Measurements from ENCODE around the gene P4HB.

Gene P4HB

GRCh38 chr17:81898029-81898866 is 37.9 kb upstream of the P4HB start:
- FAIRE-seq (no peak), DNase-seq (ENCODE audit: insufficient read length, low spot score) (no peak)

GRCh38 chr17:81895400-81895799 is 35.1 kb upstream of the P4HB start:
- FAIRE-seq = no peak
- DNase-seq (ENCODE audit: insufficient read length, low spot score) = no peak

GRCh38 chr17:81891303-81891552 is 30.9 kb upstream of the P4HB start:
- no peak for DNase-seq (ENCODE audit: insufficient read length, low spot score)
- FAIRE-seq = no peak

- DNase-seq (ENCODE audit: insufficient read length, low spot score) (no peak), FAIRE-seq (no peak)
These were observed 30.3 kb upstream of the P4HB start for GRCh38 chr17:81890447-81891302.

- FAIRE-seq = no peak
- no peak for DNase-seq (ENCODE audit: insufficient read length, low spot score)
These were observed 29.3 kb upstream of the P4HB start for GRCh38 chr17:81889602-81890001.

GRCh38 chr17:81888988-81889595 is 28.8 kb upstream of the P4HB start:
- FAIRE-seq (no peak), DNase-seq (ENCODE audit: insufficient read length, low spot score) (no peak)

- FAIRE-seq (no peak), DNase-seq (ENCODE audit: insufficient read length, low spot score) (no peak)
These were observed 28.0 kb upstream of the P4HB start for GRCh38 chr17:81888105-81888987.

GRCh38 chr17:81885869-81886548 is 25.7 kb upstream of the P4HB start:
- DNase-seq (ENCODE audit: insufficient read length, low spot score) (no peak), FAIRE-seq (no peak)

GRCh38 chr17:81885454-81885853 is 25.1 kb upstream of the P4HB start:
- FAIRE-seq (no peak), DNase-seq (ENCODE audit: insufficient read length, low spot score) (no peak)

GRCh38 chr17:81884968-81885367 is 24.6 kb upstream of the P4HB start:
- no peak for DNase-seq (ENCODE audit: insufficient read length, low spot score)
- no peak for FAIRE-seq

GRCh38 chr17:81884520-81884919 is 24.2 kb upstream of the P4HB start:
- no peak for DNase-seq (ENCODE audit: insufficient read length, low spot score)

GRCh38 chr17:81879121-81879520 is 18.8 kb upstream of the P4HB start:
- FAIRE-seq = no peak

More at GRCh38 chr17:81884520-81884919, 24.2 kb upstream of the P4HB start:
- FAIRE-seq = no peak

GRCh38 chr17:81878294-81878693 is 18.0 kb upstream of the P4HB start:
- FAIRE-seq (no peak), DNase-seq (ENCODE audit: insufficient read length, low spot score) (no peak)

More at GRCh38 chr17:81879121-81879520, 18.8 kb upstream of the P4HB start:
- DNase-seq (ENCODE audit: insufficient read length, low spot score) = no peak

- DNase-seq (ENCODE audit: insufficient read length, low spot score) = no peak
- FAIRE-seq = no peak
These were observed 17.2 kb upstream of the P4HB start for GRCh38 chr17:81877569-81877968.

- FAIRE-seq = peak; percentile 52
- peak; percentile 97 for DNase-seq (ENCODE audit: insufficient read length, low spot score)
These were observed 11.3 kb upstream of the P4HB start for GRCh38 chr17:81871387-81872230.

GRCh38 chr17:81870981-81871386 is 10.6 kb upstream of the P4HB start, which contains the start of gene ARHGDIA:
Gene ARHGDIA, minus strand, starts transcription at chr17:81871337. Its CDS starts 1,407 bp downstream, at chr17:81869930.
- FAIRE-seq (no peak), DNase-seq (ENCODE audit: insufficient read length, low spot score) (no peak)

GRCh38 chr17:81870131-81870980 is 10.0 kb upstream of the P4HB start:
- DNase-seq (ENCODE audit: insufficient read length, low spot score) = peak; percentile 37
- FAIRE-seq = no peak
